HG02759 (cell line): ENCODE results near the gene PROZ.

ENCODE experiments used
- ATAC-seq: cut with Tn5 transposase; IDR thresholded peaks from one replicate; pipeline ENCODE4 v1.9.1; 2021; ENCODE audit warnings: mild to moderate bottlenecking, moderate library complexity; ENCODE audit not compliant: unreplicated experiment

PROZ gene

DNA sequence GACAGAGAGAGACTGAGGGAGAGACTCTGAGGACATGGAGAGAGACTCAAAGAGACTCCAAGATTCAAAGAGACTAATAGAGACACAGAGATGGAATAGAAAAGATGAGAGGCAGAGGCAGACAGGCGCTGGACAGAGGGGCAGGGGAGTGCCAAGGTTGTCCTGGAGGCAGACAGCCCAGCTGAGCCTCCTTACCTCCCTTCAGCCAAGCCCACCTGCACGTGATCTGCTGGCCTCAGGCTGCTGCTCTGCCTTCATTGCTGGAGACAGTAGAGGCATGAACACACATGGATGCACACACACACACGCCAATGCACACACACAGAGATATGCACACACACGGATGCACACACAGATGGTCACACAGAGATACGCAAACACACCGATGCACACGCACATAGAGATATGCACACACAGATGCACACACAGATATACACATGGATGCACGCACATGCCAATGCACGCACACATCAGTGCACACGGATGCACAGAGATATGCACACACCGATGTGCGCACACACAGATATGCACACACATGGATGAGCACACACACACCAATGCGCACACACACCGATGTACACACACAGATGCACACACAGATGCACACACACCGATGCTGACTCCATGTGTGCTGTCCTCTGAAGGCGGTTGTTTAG is 39.2 kb upstream of the PROZ start:
- no peak for ATAC-seq

GRCh38 chr13:113119822-113120189 is 38.6 kb upstream of the PROZ start:
- ATAC-seq = no peak

DNA sequence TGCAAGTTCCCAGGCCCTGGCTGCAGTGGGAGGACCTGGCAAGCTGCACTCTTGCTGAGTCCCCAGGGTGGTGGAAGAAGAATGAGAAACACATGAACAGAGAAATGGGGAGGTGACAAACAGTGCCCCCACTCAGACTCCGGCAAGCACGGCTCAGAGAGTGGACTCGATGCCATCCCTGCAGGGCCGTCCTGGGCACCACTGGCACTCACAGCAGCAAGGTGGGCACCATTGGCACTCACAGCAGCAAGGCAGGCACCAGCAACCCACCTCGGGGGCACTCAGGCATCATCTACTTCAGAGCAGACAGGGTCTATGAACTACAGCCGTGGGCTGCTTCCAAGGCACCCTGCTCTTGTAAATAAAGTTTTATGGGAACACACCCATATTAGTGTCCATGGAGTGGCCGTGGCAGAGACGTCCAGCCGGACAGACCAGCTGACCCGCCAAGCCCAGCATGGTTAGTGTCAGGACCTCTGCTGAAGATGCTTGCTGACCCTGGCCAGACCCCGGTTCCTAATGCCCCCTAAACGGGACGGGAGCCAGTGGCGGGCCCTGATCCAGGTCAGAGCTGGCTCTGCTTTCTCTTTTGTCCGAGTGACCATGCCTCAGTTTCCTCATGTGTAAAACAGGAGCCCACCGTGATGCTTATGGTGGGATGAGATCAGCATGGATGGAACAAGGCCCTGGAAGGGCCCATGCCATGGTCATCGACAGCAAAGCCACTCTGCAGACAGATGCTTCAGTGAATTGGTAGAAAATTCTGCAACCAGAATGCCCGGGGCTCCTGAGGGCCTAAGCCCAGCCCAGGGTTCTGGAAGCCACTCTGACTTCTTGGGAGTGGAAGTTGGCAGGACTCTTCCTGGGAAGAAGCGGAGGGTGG is 37.9 kb upstream of the PROZ start:
- no peak for ATAC-seq

DNA sequence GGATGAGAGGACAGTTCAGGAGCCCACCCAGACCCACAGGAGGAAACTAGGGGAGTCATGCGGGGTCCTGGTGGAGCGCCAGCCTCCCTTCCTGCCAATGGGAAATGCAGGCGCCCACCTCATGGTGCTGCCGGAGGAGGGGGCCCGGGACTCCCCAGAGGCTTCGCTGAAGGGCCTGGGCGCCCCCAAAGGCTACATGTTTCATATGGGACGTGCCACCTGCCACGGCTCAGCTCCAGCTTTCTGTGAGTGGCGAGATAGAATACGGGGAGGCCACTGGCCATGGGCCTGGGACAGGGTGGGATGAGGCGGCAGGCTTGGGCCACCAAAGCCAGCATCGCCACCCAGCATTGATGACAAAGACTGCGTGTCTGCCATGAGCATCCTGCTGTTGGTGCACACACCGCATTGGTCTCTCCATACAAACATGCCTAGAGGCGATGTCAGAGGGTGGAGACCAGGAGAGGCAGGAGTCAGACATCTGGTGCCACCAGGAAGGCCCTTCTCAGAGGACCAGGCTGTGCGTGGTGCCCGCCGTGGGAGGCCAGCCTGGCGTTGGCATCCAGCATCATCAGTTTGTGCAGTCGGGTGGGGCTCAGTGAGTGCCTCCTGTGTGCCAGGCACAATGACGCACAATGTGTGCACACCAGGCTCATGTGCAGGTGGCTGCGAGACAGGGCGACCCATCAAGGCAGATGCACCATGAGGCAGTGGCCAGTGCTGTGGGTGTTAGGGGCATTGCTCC is 37.1 kb upstream of the PROZ start:
- no peak for ATAC-seq

DNA sequence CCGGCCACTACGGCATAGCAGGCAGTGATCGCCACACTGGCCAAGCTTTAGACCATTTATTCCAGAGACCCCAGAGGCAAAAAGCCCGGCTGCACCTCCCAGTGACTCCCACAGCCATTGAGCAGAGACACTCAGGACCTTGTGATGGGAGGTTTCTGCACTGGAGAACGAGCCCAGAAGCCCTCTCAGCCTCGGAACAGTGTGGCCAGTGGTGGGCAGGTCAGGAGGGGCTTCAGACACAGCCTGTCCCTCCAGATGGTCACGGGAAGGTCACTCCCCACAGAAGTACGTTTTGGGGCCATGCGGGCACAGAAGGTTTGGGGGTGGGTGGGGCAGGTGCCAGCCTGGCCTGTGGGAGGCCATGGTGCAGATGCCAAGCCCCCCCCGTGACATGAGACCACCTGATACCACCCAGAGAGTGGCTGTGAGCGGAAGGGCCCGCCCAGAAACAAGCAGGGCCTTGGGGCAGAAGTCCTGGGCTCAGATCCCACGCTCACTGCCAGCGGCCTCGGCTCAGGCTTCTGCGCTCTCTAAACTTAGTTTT is 36.4 kb upstream of the PROZ start:
- ATAC-seq = no peak

DNA sequence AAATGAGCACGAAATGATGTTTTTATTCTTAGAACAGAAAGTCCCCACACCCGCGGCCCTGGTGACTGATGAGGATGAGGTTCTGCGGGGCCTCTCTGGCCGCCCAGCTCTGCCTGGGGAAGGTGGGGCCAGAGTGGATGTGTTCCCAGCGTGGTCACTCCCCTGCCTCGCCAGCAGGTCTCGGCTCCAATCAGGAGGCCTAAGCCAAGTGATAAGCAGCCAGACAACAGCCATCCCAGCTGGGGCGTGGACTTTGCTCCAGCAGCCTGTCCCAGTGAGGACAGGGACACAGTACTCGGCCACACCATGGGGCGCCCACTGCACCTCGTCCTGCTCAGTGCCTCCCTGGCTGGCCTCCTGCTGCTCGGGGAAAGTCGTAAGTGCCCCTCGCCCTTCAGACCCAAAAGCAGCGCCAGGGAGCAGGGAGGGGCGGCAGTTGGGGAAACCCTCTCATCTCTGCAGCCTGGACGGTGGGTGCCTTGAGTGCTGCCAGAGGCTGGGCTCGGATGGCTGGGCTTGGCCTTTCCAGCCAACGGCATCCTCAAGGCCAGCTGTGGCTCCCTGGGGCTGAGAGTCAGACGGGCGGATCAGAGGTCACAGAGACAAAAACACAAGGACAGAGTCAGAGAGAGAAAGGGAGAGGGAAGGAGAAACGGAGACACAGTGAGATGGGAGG is 35.8 kb upstream of the PROZ start, which contains the start of gene F10:
TSS of gene F10 (plus strand) at position 250 of the 676 bp plus-strand sequence. CDS start at position 307, 57 bp downstream.
- ATAC-seq = no peak

DNA sequence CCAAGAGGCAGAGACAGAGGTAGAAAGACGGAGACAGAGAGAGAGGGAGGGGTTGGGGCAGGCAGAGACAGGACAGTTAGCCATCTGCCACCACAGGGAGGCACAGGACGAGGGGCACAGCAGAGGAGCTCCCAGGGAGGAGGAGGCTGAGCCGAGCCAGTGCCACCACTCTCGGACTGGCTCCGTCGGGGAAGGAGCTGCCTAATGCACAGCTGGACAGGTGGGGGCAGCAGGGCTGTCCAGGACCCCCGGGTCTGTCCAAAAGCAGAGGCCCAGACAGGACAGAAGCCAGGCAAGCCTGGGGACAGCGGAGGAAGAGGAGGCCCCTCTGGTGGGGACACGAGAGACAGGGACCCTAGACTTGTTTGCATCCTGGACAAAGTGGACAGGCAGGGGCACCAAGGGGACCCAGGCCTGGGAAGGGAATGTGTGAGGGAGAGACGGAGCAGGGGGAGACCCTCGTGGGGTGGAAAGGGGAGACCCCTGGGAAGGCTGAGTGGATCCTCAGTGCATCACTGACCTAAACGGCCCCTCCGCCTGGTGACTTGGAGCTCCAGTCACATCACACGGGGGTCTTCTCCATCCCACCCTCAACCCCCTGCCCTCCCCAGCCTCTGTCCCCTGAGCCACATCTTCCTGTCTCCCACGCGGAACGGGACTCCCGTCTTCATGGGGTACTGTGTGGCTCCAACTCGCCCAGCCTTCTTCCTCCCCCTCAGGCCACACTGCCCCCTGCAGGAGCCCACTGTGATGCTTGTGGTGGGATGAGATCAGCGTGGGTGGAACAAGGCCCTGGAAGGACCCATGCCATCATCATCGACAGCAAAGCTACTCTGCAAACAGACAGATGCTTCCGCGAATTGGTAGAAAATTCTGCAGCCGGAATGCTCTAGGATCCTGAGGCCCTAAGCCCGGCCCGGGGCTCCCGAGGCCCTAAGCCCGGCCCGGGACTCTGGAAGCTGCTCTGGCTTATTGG is 34.9 kb upstream of the PROZ start:
- no peak for ATAC-seq

DNA sequence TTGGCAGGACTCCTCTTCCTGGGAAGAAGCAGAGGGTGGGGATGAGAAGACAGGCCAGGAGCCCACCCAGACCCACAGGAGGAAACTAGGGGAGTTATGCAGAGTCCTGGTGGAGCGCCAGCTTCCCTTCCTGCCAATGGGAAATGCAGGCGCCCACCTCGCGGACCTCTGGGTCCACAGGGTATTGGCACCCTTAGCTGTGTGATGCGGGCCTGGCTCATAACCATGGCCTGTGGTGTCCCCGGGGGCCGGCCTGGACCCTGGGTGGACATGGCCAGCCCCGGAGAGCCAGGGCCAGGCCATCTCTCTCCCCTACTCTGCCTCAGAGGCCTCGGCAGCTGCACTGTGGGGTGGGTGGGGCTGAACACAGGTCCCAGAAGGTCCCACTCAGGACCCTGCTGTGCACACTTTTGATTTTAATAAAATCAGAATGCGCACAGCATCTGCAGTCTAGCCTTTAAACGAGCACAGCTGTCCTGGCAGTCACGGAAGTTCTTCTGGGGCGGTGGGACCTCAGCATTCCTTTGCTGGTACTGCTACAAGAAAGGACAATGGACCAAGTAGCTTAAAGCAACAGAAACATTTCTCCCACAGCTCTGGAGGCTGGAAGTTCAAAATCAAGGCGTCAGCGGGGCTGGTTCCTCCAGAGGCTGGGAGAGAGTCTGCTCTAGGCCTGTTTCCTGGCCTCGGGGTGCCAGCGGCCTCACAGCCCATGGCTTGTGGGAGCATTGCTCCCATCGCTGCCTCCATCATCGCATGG is 34.1 kb upstream of the PROZ start:
- no peak for ATAC-seq

GRCh38 chr13:113125506-113126264 is 32.8 kb upstream of the PROZ start:
- no peak for ATAC-seq

GRCh38 chr13:113126265-113127150 is 31.9 kb upstream of the PROZ start:
- ATAC-seq = no peak

GRCh38 chr13:113129480-113129879 is 29.0 kb upstream of the PROZ start:
- no peak for ATAC-seq

- no peak for ATAC-seq
These were observed 28.3 kb upstream of the PROZ start for GRCh38 chr13:113129921-113130750.

DNA sequence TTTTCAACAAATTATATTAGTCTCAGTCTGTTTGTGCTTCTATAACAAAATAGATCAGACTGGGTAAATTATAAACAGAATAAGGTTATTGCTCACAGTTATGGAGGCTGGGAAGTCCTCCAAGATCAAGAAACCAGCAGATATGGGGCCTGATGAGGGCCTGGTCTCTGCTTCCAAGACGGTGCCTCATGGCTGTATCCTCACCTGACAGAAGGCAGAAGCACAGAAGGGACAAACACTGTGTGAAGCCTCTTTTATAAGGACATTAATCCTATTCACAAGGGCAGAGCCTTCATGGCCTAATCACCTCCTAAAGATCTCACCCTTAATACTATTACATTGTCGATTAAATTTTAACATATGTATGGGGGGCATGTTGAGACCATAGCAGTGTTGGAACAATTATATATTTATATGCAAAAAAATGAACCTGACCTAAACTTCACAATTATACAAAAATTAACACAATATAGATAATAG is 23.1 kb upstream of the PROZ start:
- ATAC-seq = no peak

- ATAC-seq = no peak
These were observed 20.7 kb upstream of the PROZ start for GRCh38 chr13:113137691-113138298.

- no peak for ATAC-seq
These were observed 19.5 kb upstream of the PROZ start for GRCh38 chr13:113138792-113139551.
